Cardiac muscle cell (in vitro differentiated cells and primary cell): ENCODE measurements around the gene MPC1. TPM values are rescaled to one million over a fixed set of nuclear protein-coding genes. Genes with fewer than 3 reads are reported as not detected.

Experiments used
- DNase-seq, 2 donors: peaks; one replicate each; pipeline versions ENCODE4 v3.0.0 to v3.0.0-alpha.2; 2010 to 2017; ENCODE audit warnings: low read depth in 1 of 2, low spot score in 1 of 2
- H3K27ac ChIP-seq: fragments of 200-600 bp; sonication (generic); 2 replicates; pipeline ENCODE4 v1.5.1; 2016
- H3K27me3 ChIP-seq: fragments of 200-600 bp; sonication (generic); 2 replicates; pipeline ENCODE4 v1.6.0; 2016; ENCODE audit warnings: control low read depth
- H3K36me3 ChIP-seq: fragments of 200-600 bp; sonication (generic); 2 replicates; pipeline ENCODE4 v1.5.1; 2016; ENCODE audit warnings: control low read depth
- H3K4me1 ChIP-seq: fragments of 200-600 bp; sonication (generic); 2 replicates; pipeline ENCODE4 v1.8.1; 2017; ENCODE audit warnings: low read depth, mild to moderate bottlenecking, mixed run types
- H3K4me3 ChIP-seq: fragments of 200-600 bp; sonication (generic); 2 replicates; pipeline ENCODE4 v1.5.1; 2016; ENCODE audit warnings: mild to moderate bottlenecking
- H3K9me3 ChIP-seq: fragments of 200-600 bp; sonication (generic); 2 replicates; pipeline ENCODE4 v1.5.1; 2017; ENCODE audit warnings: low read depth, mild to moderate bottlenecking, control low read depth
- polyA plus RNA-seq: library from polyadenylated mRNA; unstranded; fragments of >200 nt; fragmentation: Nextera tagmentation; extraction: Ambion mirVana; gene quantifications from 2 replicates; pipeline ENCODE4 v1.2.1, GENCODE V29; 2016
- total RNA-seq: library from RNA; depleted of rRNA; stranded (reverse); fragments of >200 nt; gene quantifications from 2 replicates; pipeline ENCODE4 v1.2.3, GENCODE V29; 2016
- TF ChIP-seq, protein P1 (sequence below): IDR thresholded peaks from 2 replicates; pipeline ENCODE4 v1.5.1; 2012; ENCODE audit warnings: low read depth, mild to moderate bottlenecking, low read length

MPC1 gene
- total and polyA plus RNA-seq, 2 experiments from 2014 or later = 28.5 to 122 TPM

DNA sequence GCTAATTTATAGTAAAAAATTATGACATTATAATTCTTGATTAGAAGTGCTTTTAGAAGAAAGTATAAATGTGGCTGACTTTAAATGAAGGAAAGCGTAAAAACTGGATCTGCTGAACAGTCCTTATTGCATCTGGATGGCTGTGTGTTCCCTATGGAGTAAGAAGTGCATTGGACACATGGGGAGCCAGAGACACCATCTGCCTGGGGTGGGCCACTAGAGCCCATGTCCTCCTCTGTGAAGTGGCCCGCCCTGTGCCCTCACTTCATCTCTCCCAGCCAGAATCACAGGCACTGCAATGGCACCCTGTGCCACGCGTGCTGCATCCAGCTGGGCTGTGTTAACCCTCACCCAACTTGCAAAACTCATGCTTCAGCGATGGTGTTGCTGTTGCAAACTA lies 27.2 kb downstream of the MPC1 start:
- no peak overlapping the region for H3K4me3 ChIP-seq
- TF ChIP-seq, protein P1, sequence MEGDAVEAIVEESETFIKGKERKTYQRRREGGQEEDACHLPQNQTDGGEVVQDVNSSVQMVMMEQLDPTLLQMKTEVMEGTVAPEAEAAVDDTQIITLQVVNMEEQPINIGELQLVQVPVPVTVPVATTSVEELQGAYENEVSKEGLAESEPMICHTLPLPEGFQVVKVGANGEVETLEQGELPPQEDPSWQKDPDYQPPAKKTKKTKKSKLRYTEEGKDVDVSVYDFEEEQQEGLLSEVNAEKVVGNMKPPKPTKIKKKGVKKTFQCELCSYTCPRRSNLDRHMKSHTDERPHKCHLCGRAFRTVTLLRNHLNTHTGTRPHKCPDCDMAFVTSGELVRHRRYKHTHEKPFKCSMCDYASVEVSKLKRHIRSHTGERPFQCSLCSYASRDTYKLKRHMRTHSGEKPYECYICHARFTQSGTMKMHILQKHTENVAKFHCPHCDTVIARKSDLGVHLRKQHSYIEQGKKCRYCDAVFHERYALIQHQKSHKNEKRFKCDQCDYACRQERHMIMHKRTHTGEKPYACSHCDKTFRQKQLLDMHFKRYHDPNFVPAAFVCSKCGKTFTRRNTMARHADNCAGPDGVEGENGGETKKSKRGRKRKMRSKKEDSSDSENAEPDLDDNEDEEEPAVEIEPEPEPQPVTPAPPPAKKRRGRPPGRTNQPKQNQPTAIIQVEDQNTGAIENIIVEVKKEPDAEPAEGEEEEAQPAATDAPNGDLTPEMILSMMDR = no peak
- peaks cover 6% of the 10 kb centered on the region for H3K27me3 ChIP-seq
- H3K36me3 ChIP-seq = no peaks in the 10 kb centered on the region
- H3K27ac ChIP-seq = no peak overlapping the region
- H3K9me3 ChIP-seq = no peaks in the 10 kb centered on the region
- no peak for DNase-seq
- H3K4me1 ChIP-seq = no peaks in the 10 kb centered on the region

DNA sequence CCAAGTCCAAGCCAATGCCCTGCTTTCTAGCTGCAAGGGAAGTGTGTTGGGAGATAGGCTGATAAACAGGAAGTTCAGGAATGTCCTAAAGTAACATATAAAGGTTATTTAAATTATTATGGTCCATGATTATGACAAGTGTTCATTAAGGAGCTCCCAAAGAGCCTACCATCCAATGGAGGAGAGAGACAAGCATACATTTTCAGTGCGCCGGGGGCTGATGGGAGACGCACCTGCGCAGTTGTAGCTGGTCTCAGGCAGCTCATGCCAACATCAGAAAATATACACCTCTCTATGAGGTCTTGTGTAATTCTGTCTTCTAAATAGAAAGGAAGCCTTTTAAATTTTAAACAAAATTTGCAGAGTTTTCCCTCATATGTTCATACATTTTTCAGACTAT lies 27.8 kb downstream of the MPC1 start:
- Histone ChIP-seq H3K36me3 (no peaks in the 10 kb centered on the region), H3K27ac (no peak overlapping the region), H3K4me3 (no peak overlapping the region), H3K9me3 (no peaks in the 10 kb centered on the region), H3K4me1 (no peaks in the 10 kb centered on the region), H3K27me3 (peaks cover 6% of the 10 kb centered on the region)
- TF ChIP-seq, protein P1 = no peak
- DNase-seq = no peak

DNA sequence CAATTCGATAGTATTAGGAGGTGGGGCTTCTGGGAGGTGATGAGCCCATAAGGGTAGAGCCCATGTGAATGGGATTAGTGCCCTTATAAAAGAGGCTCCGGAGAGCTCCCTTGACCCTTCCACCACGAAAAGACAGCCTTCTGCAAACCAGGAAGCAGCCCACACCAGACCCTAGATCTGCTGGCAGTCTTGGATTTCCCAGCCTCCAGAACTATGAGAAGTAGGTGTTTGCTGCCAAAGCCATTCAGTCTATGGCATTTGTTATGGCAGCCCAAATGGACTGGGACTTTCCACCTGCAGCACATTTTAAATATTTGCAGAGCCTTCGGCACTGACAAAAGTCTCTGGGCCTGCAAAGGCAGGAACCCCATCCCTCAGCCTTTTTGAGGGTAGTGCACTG lies 28.6 kb downstream of the MPC1 start:
- H3K4me1 ChIP-seq = no peaks in the 10 kb centered on the region
- H3K27ac ChIP-seq = no peak overlapping the region
- no peaks in the 10 kb centered on the region for H3K9me3 ChIP-seq
- no peaks in the 10 kb centered on the region for H3K36me3 ChIP-seq
- TF ChIP-seq, protein P1 = no peak
- H3K4me3 ChIP-seq = no peak overlapping the region
- peaks cover 6% of the 10 kb centered on the region for H3K27me3 ChIP-seq
- DNase-seq = no peak

DNA sequence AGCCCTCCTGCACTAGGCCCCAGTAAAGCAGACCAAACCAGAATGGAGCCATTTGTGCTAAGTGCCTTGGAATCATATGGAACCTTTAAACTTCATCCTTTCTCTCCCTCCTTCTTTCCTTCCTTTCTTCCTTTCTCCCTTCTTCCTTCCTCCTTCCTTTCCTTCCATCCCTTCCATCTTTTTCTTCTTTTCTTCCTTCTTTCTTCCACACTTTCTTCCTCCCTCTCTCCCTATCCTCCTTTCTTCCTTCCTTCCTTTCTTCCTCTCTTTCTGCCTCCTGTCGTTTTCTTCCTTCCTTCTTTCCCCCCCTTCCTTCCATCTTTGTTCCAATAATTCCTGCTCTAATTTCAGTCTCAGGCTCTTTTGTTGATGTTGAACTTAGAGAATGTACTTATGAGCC lies 29.2 kb downstream of the MPC1 start:
- no peak for DNase-seq
- H3K4me3 ChIP-seq = no peak overlapping the region
- TF ChIP-seq, protein P1 = no peak
- H3K4me1 ChIP-seq = no peaks in the 10 kb centered on the region
- no peaks in the 10 kb centered on the region for H3K9me3 ChIP-seq
- no peaks in the 10 kb centered on the region for H3K36me3 ChIP-seq
- H3K27ac ChIP-seq = no peak overlapping the region
- peaks cover 6% of the 10 kb centered on the region for H3K27me3 ChIP-seq

DNA sequence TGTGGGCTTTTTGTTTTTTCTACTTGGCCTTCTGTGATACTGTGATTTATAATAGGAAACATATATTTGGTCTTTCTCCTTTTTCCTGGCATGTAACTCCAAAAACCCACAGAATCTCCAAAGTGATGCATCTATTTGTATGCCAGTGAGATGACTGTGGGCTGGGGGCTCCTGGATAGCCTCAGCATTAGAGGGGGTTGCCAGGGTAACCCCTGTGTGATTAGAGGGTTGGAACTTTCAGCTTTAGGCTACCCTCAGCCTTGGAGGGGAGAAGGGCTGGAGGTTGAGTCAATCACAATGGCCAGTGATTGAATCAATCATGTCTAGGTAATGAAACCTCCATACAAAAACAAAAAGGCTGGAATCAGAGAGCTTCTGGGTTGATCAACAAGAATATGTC lies 29.8 kb downstream of the MPC1 start:
- Histone ChIP-seq H3K4me1 (no peaks in the 10 kb centered on the region), H3K36me3 (no peaks in the 10 kb centered on the region), H3K27me3 (peaks cover 6% of the 10 kb centered on the region), H3K9me3 (no peaks in the 10 kb centered on the region), H3K27ac (no peak overlapping the region), H3K4me3 (no peak overlapping the region)
- TF ChIP-seq, protein P1 = no peak
- no peak for DNase-seq
